Measurements from ENCODE around the gene SPAG17.
A peak's percentile ranks its signal among the peaks of the same experiment; 100 is the strongest.

SPAG17 gene

DNA sequence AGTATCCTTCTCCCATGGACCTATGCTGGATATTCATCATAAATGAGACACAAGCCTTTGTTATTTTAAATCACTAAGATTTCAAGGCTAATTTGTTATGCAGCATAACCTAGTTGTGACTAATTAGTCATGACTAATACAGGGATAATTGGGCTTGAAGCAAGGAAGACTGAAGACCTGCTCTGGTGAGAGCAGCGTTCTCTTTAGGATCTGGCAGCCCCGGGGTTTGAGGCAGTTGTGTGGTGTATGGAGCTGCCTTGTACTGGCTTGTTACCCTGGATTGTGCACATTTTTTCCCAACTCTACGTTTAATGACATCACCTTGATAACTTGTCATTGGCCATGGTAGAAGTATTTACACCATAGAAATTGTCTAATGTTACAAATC lies 25.7 kb upstream of the SPAG17 start:
- CTCF ChIA-PET: no interaction called here
- H3K4me3 ChIP-seq (ENCODE audit: low read depth, low read length): no peak overlapping the region
- no peak overlapping the region for H3K27ac ChIP-seq (ENCODE audit: extremely low read depth, low read depth, low read length)
- H3K36me3 ChIP-seq (ENCODE audit: control insufficient read depth in 2 of 2, insufficient read depth in 1 of 2, low read length in 2 of 2): no peaks in the 10 kb centered on the region
- H3K9me3 ChIP-seq (ENCODE audit: control insufficient read depth, insufficient read depth, low read depth, low read length): no peaks in the 10 kb centered on the region
- POLR2A ChIA-PET: no interaction called here
- TF ChIP-seq, protein P1, sequence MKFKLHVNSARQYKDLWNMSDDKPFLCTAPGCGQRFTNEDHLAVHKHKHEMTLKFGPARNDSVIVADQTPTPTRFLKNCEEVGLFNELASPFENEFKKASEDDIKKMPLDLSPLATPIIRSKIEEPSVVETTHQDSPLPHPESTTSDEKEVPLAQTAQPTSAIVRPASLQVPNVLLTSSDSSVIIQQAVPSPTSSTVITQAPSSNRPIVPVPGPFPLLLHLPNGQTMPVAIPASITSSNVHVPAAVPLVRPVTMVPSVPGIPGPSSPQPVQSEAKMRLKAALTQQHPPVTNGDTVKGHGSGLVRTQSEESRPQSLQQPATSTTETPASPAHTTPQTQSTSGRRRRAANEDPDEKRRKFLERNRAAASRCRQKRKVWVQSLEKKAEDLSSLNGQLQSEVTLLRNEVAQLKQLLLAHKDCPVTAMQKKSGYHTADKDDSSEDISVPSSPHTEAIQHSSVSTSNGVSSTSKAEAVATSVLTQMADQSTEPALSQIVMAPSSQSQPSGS (tag by site-specific recombination; IDR thresholded peaks at IDR 0.05; ENCODE audit: low read depth): peak; percentile 54; the same call in 1 of the 2 replicates
- TF ChIP-seq HOXD13 (CRISPR knock-in tag; IDR thresholded peaks at IDR 0.05; ENCODE audit: borderline replicate concordance) (no peak), ZNF555 (tag by site-specific recombination; conservative IDR thresholded peaks at IDR 0.05) (no peak), ZNF175 (tag by site-specific recombination; IDR thresholded peaks at IDR 0.05) (no peak), ZNF677 (tag by site-specific recombination; IDR thresholded peaks at IDR 0.05) (no peak)
- no peaks in the 10 kb centered on the region for H3K4me1 ChIP-seq (ENCODE audit: control insufficient read depth, insufficient read depth, low read length)

DNA sequence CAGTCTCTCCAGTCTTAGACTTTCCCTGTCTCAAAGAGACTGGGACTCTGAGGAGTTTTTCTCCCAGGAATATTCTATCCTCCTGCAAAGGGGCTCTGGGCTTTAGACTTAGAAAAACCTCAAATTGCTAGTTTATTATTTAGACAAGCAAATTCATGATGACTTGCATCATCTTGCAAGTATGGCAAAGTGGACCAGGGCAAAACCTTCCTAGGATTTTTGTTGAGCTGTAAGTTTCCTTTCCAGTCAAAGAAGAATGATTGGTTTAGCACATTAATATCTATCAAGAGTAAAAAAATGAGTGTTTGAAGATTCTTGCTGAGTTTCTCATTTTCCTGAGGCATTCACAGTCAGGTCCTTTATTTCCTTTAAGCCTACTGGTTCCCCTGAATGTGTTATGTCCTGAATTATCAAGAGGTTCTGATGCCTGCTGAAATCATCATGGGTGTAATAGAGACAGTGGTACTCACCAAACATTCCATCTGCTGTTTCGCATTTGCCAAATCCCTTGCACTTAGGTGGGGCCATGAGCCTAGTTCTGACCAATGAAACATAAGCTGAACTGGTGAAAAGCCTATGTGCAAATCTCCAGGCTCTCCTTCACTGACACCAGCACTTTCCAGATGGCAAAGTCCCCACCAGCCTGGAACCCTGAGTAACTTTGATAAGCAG lies 25.2 kb upstream of the SPAG17 start:
- no peak overlapping the region for H3K4me3 ChIP-seq (ENCODE audit: low read depth, low read length)
- ChIA-PET CTCF (no interaction called here), POLR2A (no interaction called here)
- H3K9me3 ChIP-seq (ENCODE audit: control insufficient read depth, insufficient read depth, low read depth, low read length): no peaks in the 10 kb centered on the region
- no peak overlapping the region for H3K27ac ChIP-seq (ENCODE audit: extremely low read depth, low read depth, low read length)
- H3K36me3 ChIP-seq (ENCODE audit: control insufficient read depth in 2 of 2, insufficient read depth in 1 of 2, low read length in 2 of 2): no peaks in the 10 kb centered on the region
- H3K4me1 ChIP-seq (ENCODE audit: control insufficient read depth, insufficient read depth, low read length): no peaks in the 10 kb centered on the region
- TF ChIP-seq EGR2 (tag by site-specific recombination; IDR thresholded peaks at IDR 0.05; ENCODE audit: low read depth) (no peak), ZNF707 (tag by site-specific recombination; IDR thresholded peaks at IDR 0.05) (no peak), ZNF239 (tag by site-specific recombination; IDR thresholded peaks at IDR 0.05) (no peak), ZNF529 (tag by site-specific recombination; IDR thresholded peaks at IDR 0.05; ENCODE audit: insufficient replicate concordance) (no peak), ZNF791 (tag by site-specific recombination; IDR thresholded peaks at IDR 0.05) (no peak), ZNF324 (tag by site-specific recombination; IDR thresholded peaks at IDR 0.05) (no peak), ZBTB21 (tag by site-specific recombination; IDR thresholded peaks at IDR 0.05) (no peak), ZNF514 (tag by site-specific recombination; IDR thresholded peaks at IDR 0.05) (no peak), GLIS1 (tag by site-specific recombination; IDR thresholded peaks at IDR 0.05) (no peak), ZNF596 (tag by site-specific recombination; IDR thresholded peaks at IDR 0.05) (no peak), ZEB2 (tag by site-specific recombination; IDR thresholded peaks at IDR 0.05) (no peak), ZNF2 (tag by site-specific recombination; IDR thresholded peaks at IDR 0.05) (no peak), SCRT1 (tag by site-specific recombination; IDR thresholded peaks at IDR 0.05; ENCODE audit: borderline replicate concordance) (no peak), ZNF701 (tag by site-specific recombination; IDR thresholded peaks at IDR 0.05) (no peak), ZNF23 (tag by site-specific recombination; IDR thresholded peaks at IDR 0.05; ENCODE audit: borderline replicate concordance) (no peak), ZBTB20 (tag by site-specific recombination; IDR thresholded peaks at IDR 0.05) (no peak), ZNF792 (tag by site-specific recombination; IDR thresholded peaks at IDR 0.05) (no peak)
- TF ChIP-seq, protein P2, sequence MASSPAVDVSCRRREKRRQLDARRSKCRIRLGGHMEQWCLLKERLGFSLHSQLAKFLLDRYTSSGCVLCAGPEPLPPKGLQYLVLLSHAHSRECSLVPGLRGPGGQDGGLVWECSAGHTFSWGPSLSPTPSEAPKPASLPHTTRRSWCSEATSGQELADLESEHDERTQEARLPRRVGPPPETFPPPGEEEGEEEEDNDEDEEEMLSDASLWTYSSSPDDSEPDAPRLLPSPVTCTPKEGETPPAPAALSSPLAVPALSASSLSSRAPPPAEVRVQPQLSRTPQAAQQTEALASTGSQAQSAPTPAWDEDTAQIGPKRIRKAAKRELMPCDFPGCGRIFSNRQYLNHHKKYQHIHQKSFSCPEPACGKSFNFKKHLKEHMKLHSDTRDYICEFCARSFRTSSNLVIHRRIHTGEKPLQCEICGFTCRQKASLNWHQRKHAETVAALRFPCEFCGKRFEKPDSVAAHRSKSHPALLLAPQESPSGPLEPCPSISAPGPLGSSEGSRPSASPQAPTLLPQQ (tag by site-specific recombination; IDR thresholded peaks at IDR 0.05): no peak
- TF ChIP-seq, protein P3, sequence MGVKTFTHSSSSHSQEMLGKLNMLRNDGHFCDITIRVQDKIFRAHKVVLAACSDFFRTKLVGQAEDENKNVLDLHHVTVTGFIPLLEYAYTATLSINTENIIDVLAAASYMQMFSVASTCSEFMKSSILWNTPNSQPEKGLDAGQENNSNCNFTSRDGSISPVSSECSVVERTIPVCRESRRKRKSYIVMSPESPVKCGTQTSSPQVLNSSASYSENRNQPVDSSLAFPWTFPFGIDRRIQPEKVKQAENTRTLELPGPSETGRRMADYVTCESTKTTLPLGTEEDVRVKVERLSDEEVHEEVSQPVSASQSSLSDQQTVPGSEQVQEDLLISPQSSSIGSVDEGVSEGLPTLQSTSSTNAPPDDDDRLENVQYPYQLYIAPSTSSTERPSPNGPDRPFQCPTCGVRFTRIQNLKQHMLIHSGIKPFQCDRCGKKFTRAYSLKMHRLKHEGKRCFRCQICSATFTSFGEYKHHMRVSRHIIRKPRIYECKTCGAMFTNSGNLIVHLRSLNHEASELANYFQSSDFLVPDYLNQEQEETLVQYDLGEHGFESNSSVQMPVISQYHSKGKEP (tag by site-specific recombination; IDR thresholded peaks at IDR 0.05): no peak
